Transverse colon (tissue), 4 donors: ENCODE data around the gene MMEL1. TPM values are rescaled to one million over a fixed set of nuclear protein-coding genes. Genes with fewer than 3 reads are reported as not detected.

Experiments
- DNase-seq: peaks from one replicate; pipeline ENCODE4 v3.0.0-alpha.2; 2019
- H3K27ac ChIP-seq, 4 donors: fragments of 200-600 bp; sonication (generic); 2 replicates each; pipeline ENCODE4 v1.5.1; 2016 to 2018; ENCODE audit warnings: inconsistent platforms in 4 of 4
- H3K27me3 ChIP-seq: fragments of 200-600 bp; sonication (generic); 2 replicates; pipeline ENCODE4 v1.5.1; 2017; ENCODE audit warnings: inconsistent platforms
- H3K36me3 ChIP-seq, 4 donors: fragments of 200-600 bp; sonication (generic); 2 replicates each; pipeline ENCODE4 v1.5.1; 2017 to 2019; ENCODE audit warnings: inconsistent platforms in 4 of 4
- H3K4me1 ChIP-seq, 4 donors: fragments of 200-600 bp; sonication (generic); 2 replicates each; pipeline ENCODE4 v1.5.1; 2017 to 2020; ENCODE audit warnings: inconsistent platforms in 4 of 4
- H3K4me3 ChIP-seq, 4 donors: fragments of 200-600 bp; sonication (generic); 1 replicate in 1 of 4; 2 replicates in 3 of 4; pipeline versions ENCODE4 v1.5.1 to v1.6.1; 2017 to 2019; ENCODE audit warnings: inconsistent platforms in 4 of 4
- H3K9me3 ChIP-seq, 2 donors: fragments of 200-600 bp; sonication (generic); 2 replicates each; pipeline ENCODE4 v1.5.1; 2017 to 2019; ENCODE audit warnings: inconsistent platforms in 2 of 2
- EP300 ChIP-seq: sonication (generic); formaldehyde crosslinking; IDR thresholded peaks from one replicate; pipeline ENCODE4 v1.6.1; 2017; ENCODE audit warnings: antibody characterized with exemption, low read depth
- POLR2A ChIP-seq: fragments of 450-650 bp; IDR thresholded peaks from one replicate; pipeline ENCODE4 v1.6.1; 2016; ENCODE audit warnings: antibody characterized with exemption, mild to moderate bottlenecking, moderate library complexity
- POLR2AphosphoS5 ChIP-seq, 3 donors: sonication (generic); formaldehyde crosslinking; IDR thresholded peaks; one replicate each; pipeline ENCODE4 v1.6.1; 2016; ENCODE audit warnings: antibody characterized with exemption in 3 of 3
- WGBS, 2 donors: methylation state at CpG; one replicate each; pipeline ENCODE4 v1.1.5; 2018; ENCODE audit warnings: low coverage in 1 of 2; 5-methylcytosine and 5-hydroxymethylcytosine counted together
- in situ Hi-C, 4 donors: fragments of 200-750 bp; cut with MboI; loops; one replicate each; pipeline versions ENCODE4 v1.15.0 to v1.15.1; 2017; ENCODE audit warnings: low sequenced_read_pairs in 3 of 4, low pct_ligation_motif_present in 1 of 4, low pct_unique_long_range_greater_than_20kb in 1 of 4
- intact Hi-C: fragments of 100-400 bp; cut with DNase I; formaldehyde crosslinking; loops from one replicate; pipeline ENCODE4 v1.15.1; 2023; ENCODE audit warnings: low total_unique reads
- total RNA-seq, 4 donors: library from RNA; depleted of rRNA; stranded (reverse); fragments of >200 nt; gene quantifications; one replicate each; pipeline ENCODE4 v1.1.0, GENCODE V29; 2016
- TF ChIP-seq, protein P1 (sequence below), 5 experiments: fragments of 200-600 bp in 3 of 5; fragments of 450-650 bp in 2 of 5; sonication (generic) in 3 of 5; IDR thresholded peaks; 1 replicate in 2 of 5; 2 replicates in 3 of 5; pipeline ENCODE4 v1.5.1; 2016 to 2017; ENCODE audit warnings: antibody characterized with exemption in 5 of 5, inconsistent platforms in 3 of 5, mild to moderate bottlenecking in 2 of 5, moderate library complexity in 1 of 5

Gene MMEL1
- total RNA-seq, 4 donors from 2014 or later, result 10.5 to 16.7 (median 12.4) TPM; not detected in 1

DNA sequence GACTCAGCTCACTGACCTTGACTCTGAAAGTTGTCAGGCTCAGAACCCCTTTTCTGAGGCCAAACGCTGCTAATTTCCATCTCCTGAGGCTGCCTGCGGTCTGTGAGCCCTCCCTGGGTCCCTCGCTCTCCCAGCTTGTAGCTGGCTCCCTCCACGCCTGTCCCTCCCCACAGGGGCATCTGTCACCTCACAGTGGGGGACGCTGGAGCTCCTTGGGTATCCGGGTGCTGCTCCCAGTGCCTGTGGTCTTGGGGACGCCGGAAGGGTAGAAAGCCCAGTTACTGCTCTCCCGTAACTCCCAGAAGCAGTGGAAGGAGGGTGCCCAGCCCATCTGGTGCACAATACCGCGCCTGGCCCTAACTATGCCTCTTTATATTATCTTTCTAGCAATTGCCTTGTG lies 13.0 kb upstream of the MMEL1 start:
- no peaks in the 10 kb centered on the region for H3K36me3 ChIP-seq
- no peak for DNase-seq
- H3K27me3 ChIP-seq, result no peaks in the 10 kb centered on the region
- H3K9me3 ChIP-seq, result peaks cover 9 to 16% of the 10 kb centered on the region in 2 donors
- H3K4me1 ChIP-seq, result peaks cover 11 to 19% (median 17%) of the 10 kb centered on the region in 4 donors
- WGBS, 2 donors, result 90% methylated on average over 11 of the region's 11 CpGs; no CpG with 5 or more reads in 1 of the 2 donors
- H3K27ac ChIP-seq, result no peak overlapping the region
- intact Hi-C loops, result no loop called here
- TF ChIP-seq POLR2AphosphoS5 (IDR thresholded peaks at IDR 0.05) (no peak), POLR2A (no peak), EP300 (no peak)
- TF ChIP-seq, protein P1, sequence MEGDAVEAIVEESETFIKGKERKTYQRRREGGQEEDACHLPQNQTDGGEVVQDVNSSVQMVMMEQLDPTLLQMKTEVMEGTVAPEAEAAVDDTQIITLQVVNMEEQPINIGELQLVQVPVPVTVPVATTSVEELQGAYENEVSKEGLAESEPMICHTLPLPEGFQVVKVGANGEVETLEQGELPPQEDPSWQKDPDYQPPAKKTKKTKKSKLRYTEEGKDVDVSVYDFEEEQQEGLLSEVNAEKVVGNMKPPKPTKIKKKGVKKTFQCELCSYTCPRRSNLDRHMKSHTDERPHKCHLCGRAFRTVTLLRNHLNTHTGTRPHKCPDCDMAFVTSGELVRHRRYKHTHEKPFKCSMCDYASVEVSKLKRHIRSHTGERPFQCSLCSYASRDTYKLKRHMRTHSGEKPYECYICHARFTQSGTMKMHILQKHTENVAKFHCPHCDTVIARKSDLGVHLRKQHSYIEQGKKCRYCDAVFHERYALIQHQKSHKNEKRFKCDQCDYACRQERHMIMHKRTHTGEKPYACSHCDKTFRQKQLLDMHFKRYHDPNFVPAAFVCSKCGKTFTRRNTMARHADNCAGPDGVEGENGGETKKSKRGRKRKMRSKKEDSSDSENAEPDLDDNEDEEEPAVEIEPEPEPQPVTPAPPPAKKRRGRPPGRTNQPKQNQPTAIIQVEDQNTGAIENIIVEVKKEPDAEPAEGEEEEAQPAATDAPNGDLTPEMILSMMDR (IDR thresholded peaks at IDR 0.05), result no peak
- no peak overlapping the region for H3K4me3 ChIP-seq
- in situ Hi-C loops, result loop anchor here in 2 of 4 donors (10.0 to 25.0 kb wide), 2 partner anchors 231 to 233 kb away; partner anchors contain the start of gene PEX10 (in 2 of the 2)

DNA sequence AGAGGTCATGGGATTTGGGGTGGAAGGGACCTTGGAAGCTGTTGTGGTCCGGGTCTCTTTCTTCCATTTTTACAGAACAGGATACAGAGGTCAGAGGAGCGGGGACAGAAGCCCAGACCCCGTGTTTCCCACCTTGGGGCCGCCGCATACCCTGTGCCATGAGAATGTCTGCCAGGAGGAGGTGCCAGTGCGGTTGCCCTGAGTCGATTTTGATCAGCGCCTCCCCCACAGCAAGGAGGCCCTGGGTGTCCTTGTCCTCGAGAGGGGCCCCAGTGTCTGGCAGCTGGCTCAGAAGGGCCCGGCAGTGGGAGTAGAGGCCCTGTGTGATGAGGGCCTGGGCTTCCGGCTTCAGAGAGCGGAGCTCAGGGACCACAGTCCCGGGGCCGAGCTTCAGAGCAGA lies 12.3 kb upstream of the MMEL1 start:
- WGBS, 2 donors, result 82% methylated on average over 14 of the region's 14 CpGs; no CpG with 5 or more reads in 1 of the 2 donors

DNA sequence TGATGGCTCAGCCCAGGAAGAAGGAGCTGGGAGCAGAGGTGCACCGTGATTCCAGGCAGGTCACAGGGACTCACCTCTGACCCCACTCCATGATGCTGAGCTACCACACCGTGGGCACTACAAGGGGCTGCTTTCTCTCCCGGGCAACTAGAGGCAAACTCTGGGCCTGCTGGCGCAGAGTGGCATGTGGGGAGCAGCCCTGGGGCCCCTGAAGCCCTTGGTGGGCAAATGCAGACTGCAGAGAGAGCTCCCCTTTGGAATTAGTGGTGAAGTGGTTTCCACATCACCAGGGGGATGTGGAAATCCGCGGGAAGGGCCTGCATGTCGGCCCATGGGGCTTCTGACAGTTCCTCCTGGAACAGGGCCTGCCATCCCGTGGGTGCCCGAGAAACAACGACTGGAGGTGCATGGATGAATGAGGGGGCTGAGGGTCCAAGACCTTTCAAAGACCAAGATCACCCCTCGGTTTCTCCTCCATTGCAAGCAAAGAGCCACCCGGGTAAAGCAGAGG lies 11.8 kb upstream of the MMEL1 start:
- H3K36me3 ChIP-seq, result no peaks in the 10 kb centered on the region
- peaks cover 9 to 16% of the 10 kb centered on the region in 2 donors for H3K9me3 ChIP-seq
- H3K4me3 ChIP-seq, result no peak overlapping the region
- in situ Hi-C loops (loop anchor here in 2 of 4 donors (10.0 to 25.0 kb wide), 2 partner anchors 230 to 232 kb away; partner anchors contain the start of gene PEX10 (in 2 of the 2)), intact Hi-C loops (no loop called here)
- H3K4me1 ChIP-seq, result peaks cover 11 to 19% (median 17%) of the 10 kb centered on the region in 4 donors
- no peaks in the 10 kb centered on the region for H3K27me3 ChIP-seq
- TF ChIP-seq POLR2AphosphoS5 (IDR thresholded peaks at IDR 0.05), result no peak
- TF ChIP-seq POLR2A, result no peak
- TF ChIP-seq, protein P1 (IDR thresholded peaks at IDR 0.05), result no peak
- no peak for TF ChIP-seq EP300
- WGBS, 2 donors, result 93% methylated on average over 11 of the region's 12 CpGs; no CpG with 5 or more reads in 1 of the 2 donors
- no peak for DNase-seq
- no peak overlapping the region for H3K27ac ChIP-seq

More for the DNA sequence above, 12.3 kb upstream of the MMEL1 start:
- in situ Hi-C loops (loop anchor here in 2 of 4 donors (10.0 to 25.0 kb wide), 2 partner anchors 230 to 233 kb away; partner anchors contain the start of gene PEX10 (in 2 of the 2)), intact Hi-C loops (no loop called here)
- Histone ChIP-seq H3K4me1 (peaks cover 11 to 19% (median 17%) of the 10 kb centered on the region in 4 donors), H3K27me3 (no peaks in the 10 kb centered on the region), H3K27ac (no peak overlapping the region), H3K36me3 (no peaks in the 10 kb centered on the region), H3K4me3 (no peak overlapping the region), H3K9me3 (peaks cover 9 to 16% of the 10 kb centered on the region in 2 donors)
- no peak for DNase-seq
- no peak for TF ChIP-seq POLR2AphosphoS5 (IDR thresholded peaks at IDR 0.05)
- TF ChIP-seq, protein P1 (IDR thresholded peaks at IDR 0.05), result no peak
- TF ChIP-seq EP300, result no peak
- no peak for TF ChIP-seq POLR2A

DNA sequence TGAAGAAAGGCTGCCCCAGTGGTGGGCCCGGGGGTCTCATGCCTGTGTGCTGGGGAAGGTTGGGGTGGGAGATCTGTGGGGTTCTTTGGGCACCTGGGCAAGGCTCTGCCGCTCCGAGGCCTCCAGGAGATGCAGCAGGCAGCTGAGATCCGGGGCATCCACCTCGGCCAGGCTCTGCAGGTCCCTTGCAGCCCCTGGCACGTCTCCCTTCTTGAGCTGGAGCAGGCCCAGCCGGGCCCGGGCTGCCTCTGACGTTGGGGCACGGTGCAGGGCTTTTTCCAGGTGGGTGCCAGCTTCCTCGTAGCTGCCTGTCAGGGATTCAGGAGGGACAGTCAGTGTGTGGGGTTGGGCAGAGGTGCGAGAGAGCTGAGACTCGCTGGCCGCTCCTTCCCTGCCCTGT lies 11.4 kb upstream of the MMEL1 start:
- in situ Hi-C loops (loop anchor here in 2 of 4 donors (10.0 to 25.0 kb wide), 2 partner anchors 229 to 232 kb away; partner anchors contain the start of gene PEX10 (in 2 of the 2)), intact Hi-C loops (no loop called here)
- no peak for DNase-seq
- Histone ChIP-seq H3K36me3 (no peaks in the 10 kb centered on the region), H3K4me3 (no peak overlapping the region), H3K9me3 (peaks cover 9 to 16% of the 10 kb centered on the region in 2 donors), H3K27me3 (no peaks in the 10 kb centered on the region), H3K4me1 (peaks cover 11 to 19% (median 17%) of the 10 kb centered on the region in 4 donors), H3K27ac (no peak overlapping the region)
- WGBS, 2 donors, result 79% methylated on average over 13 of the region's 14 CpGs; no CpG with 5 or more reads in 1 of the 2 donors
- TF ChIP-seq, protein P1 (IDR thresholded peaks at IDR 0.05), result no peak
- TF ChIP-seq POLR2AphosphoS5 (IDR thresholded peaks at IDR 0.05) (no peak), POLR2A (no peak), EP300 (no peak)
